Measurements from ENCODE around the gene CYP4F22.
"Not testable (repeated sequence)": the region's sequence is repeated elsewhere in the genome, so short reads cannot be mapped to it uniquely, and the experiment has no call there.

Gene CYP4F22

DNA sequence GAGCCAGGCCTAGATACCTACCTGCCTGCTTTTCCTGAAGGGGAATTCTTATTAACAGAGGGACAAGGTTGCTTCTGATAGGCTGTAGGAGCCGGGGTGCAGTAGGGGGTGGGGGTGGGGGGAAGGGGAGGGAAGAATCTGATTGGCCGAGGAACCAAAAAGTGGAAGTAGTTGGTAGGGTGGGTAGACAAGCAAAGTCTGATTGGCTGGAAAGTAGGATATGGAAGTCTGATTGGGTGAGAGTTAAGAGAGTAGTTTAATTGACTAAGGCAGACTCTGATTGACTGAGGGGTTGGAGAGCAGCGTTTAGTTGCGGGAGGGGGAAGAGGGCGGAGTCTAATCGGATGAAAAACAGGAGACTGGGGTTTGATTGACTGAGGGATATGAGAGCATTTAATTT, 9.4 kb upstream of the CYP4F22 start:
- no peak for DNase-seq (ENCODE audit: low read depth)
- H3K4me3 ChIP-seq (ENCODE audit: low read depth, low read length) = no peak overlapping the region
- TF ChIP-seq, protein P1, sequence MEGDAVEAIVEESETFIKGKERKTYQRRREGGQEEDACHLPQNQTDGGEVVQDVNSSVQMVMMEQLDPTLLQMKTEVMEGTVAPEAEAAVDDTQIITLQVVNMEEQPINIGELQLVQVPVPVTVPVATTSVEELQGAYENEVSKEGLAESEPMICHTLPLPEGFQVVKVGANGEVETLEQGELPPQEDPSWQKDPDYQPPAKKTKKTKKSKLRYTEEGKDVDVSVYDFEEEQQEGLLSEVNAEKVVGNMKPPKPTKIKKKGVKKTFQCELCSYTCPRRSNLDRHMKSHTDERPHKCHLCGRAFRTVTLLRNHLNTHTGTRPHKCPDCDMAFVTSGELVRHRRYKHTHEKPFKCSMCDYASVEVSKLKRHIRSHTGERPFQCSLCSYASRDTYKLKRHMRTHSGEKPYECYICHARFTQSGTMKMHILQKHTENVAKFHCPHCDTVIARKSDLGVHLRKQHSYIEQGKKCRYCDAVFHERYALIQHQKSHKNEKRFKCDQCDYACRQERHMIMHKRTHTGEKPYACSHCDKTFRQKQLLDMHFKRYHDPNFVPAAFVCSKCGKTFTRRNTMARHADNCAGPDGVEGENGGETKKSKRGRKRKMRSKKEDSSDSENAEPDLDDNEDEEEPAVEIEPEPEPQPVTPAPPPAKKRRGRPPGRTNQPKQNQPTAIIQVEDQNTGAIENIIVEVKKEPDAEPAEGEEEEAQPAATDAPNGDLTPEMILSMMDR (IDR thresholded peaks at IDR 0.05; ENCODE audit: low read depth, low read length, missing control alignments) = no peak

DNA sequence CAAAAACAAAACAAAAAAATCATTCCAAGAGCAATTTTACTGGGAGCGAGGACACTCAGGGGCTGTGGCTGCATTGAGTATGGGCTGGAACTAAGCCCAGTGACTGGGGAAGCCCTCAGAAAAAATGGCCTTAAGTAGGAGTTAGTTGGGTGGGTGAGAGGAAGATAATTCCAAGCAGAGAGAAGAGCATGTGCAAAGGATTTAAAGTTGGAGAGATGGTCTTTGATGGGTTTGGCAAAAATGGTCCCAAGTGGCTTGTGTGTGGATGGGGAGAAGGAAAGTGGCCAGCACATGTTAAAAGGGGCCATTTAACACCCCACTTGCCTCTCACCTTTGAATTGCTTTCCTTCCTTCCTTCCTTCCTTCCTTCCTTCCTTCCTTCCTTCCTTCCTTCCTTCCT, 6.7 kb upstream of the CYP4F22 start:
- H3K4me3 ChIP-seq (ENCODE audit: low read depth, low read length) = no peak overlapping the region
- TF ChIP-seq, protein P1 (IDR thresholded peaks at IDR 0.05; ENCODE audit: low read depth, low read length, missing control alignments) = no peak
- DNase-seq (ENCODE audit: low read depth) = no peak

DNA sequence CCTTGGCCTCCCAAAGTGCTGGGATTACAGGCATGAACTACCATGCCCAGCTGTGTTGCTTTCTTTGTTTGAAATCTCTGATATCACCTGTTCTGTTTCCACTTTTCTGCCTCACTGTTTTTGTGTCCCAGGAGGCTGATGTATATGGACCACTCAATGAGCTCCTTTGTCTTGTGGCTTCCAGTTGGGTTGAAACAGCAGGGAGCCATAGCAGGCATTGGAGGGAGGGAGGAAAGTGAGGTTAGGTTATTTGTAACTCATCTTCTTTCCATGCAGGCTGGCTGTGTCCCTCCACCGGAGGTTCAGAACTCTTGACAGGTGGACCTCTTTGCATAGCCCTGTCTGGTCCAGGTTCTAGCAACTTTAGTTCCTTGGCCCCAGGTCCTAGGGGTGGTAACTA, 6.1 kb upstream of the CYP4F22 start:
- no peak overlapping the region for H3K4me3 ChIP-seq (ENCODE audit: low read depth, low read length)
- TF ChIP-seq, protein P1 (IDR thresholded peaks at IDR 0.05; ENCODE audit: low read depth, low read length, missing control alignments) = no peak
- no peak for DNase-seq (ENCODE audit: low read depth)

DNA sequence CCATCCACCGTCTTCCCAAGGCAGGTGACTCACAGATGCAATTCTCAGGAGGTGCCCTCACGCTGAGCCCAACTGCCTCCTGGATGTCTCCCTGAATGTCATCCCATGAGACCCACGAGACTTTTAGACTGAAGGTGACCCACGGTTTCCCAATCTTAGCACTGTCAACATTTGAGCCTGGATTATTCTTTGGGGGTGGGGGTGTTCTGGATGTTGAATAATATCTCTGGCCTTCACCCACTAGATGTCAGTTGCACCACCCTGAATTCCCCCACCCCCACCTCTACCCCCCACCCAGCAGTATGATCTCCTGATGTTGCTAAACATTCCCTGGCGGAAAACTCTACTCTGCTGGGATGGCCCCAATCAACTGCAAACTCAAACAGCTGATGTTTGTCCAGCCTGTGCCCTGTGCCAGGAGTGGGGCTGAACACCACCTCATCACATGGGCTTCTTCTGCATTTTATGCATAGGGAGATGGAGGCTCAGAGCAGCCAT, 2.2 kb upstream of the CYP4F22 start:
- no peak overlapping the region for H3K4me3 ChIP-seq (ENCODE audit: low read depth, low read length)
- DNase-seq (ENCODE audit: low read depth) = no peak
- TF ChIP-seq, protein P1 (IDR thresholded peaks at IDR 0.05; ENCODE audit: low read depth, low read length, missing control alignments) = no peak

DNA sequence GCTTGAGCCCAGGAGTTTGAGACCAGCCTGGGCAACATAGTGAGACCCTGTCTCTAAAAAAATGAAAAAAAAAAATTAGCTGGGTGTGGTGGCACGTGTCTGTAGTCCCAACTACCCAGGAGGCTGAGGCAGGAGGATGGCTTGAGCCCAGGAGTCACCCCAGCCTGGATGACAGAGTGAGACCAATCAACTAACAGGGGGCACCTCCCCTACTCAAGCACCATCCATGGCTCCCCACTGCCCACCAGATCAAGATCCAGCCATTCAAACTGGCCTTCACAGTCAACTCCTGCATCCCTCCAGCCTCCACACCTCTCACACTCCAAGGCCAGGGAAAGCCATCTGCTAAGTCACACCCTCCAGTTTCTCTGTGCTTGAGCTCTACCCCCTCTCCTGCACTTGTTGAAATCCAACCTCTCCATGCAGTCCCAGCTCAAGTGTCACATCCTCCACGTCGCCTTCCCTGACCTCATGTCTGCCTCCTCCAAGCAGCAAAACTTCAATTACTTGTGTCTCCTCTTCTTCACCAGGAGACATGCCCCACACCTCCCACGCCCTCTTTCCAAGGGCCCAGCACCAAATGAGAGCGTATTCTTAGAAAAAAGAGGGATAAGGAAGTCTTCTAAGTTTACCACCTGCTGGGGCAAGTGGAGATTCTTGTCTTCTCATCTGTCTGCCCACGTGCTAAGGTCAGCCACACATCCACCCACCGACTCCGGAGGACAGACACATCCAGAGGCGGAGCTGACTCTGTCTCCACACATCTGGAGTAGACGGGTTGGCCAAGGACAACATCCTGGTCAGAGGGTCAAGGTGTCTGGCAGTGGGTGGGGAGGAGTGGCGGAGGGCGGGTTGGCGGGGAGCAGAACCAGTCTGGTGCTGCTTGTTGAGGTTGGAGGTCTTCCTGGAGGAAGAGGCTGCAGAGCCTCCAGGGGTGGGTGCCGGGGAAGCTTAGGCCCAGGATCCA, 974 bp upstream of the CYP4F22 start:
- TF ChIP-seq, protein P1 (IDR thresholded peaks at IDR 0.05; ENCODE audit: low read depth, low read length, missing control alignments) = no peak
- no peak for DNase-seq (ENCODE audit: low read depth)
- H3K4me3 ChIP-seq (ENCODE audit: low read depth, low read length) = no peak overlapping the region

DNA sequence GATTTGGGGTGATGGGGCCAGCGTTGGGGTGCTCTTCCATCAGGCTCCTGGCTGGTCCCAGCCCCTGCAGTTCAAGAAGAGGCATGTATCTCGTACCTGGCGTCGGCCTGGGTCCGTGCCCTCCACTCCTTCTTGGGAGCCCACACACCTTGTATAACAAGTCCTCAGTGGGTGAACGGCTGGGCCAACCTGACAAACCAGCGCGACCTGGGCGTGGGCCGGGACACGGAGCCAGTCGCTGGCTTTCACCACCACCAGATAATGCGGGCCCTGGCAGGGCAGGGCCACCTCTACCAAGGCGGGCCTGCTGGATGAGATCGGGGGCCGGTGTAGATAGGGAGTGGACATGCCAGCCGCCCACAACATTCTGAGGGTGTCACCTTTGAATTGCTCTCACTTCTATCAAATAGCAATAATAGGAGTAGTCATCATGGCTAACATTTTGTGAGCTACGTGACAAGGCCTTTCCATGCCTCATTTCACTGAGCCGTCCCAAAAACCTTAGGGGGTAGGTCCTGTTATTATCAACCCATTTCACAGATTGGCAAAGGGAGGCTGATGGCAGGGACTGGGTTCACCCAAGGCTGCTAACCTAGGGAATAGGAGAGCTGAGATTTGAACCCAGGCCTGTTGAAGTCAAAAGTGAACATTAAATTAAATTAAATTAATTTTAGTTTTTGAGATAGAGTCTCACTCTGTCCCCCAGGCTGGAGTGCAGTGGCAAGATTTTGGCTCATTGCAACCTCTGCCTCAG, 3.5 kb downstream of the CYP4F22 start:
- DNase-seq (ENCODE audit: low read depth) = no peak
- no peak overlapping the region for H3K4me3 ChIP-seq (ENCODE audit: low read depth, low read length)
- TF ChIP-seq, protein P1 (IDR thresholded peaks at IDR 0.05; ENCODE audit: low read depth, low read length, missing control alignments) = no peak

DNA sequence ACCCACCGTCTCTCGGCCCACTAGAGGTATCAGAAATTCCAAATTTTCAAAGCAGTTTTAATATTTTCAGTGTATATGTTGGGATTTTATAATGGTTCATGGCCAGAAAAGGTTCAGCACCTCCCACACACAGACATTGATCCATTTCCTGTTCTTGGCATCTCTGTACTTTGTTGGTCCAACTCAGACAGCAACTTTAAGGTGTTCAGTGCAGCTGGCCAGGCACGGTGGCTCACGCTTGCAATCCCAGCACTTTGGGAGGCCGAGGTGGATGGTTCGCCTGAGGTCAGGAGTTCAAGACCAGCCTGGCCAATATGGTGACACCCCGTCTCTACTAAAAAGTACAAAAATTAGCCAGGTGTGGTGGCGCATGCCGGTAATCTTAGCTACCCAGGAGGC, 6.9 kb downstream of the CYP4F22 start:
- not testable (repeated sequence) for DNase-seq (ENCODE audit: low read depth); H3K4me3 ChIP-seq (ENCODE audit: low read depth, low read length)

Measured in GM12864 (cell line).